HG03460 (cell line): ENCODE measurements around the gene CTNNA3.

Experiments
- ATAC-seq: cut with Tn5 transposase; IDR thresholded peaks from one replicate; pipeline ENCODE4 v1.9.1; 2021; ENCODE audit not compliant: unreplicated experiment

Gene CTNNA3

GRCh38 chr10:66586897-66587679 is 1108.9 kb downstream of the CTNNA3 start:
- ATAC-seq: no peak

DNA sequence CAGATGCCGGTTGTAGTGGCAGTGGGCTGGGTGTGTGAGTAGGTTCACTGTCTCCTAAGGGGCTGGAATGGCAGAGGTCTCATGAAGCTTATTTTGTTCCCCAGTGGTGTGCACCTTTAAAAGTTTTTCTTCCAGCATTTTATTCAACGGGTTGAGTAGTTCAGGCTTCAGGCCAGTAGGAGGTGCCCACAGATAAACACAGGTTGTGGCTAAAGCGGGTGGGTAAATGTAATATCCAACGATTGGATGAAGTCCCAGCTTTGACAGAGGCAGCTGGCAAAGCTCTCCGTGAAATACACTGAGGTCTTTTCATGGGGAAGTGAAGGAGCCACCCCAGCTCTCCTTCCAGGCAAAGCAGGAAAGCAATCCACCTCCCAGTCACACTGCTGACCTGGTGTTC is 1109.9 kb downstream of the CTNNA3 start:
- no peak for ATAC-seq

GRCh38 chr10:66575251-66575855 is 1120.6 kb downstream of the CTNNA3 start:
- ATAC-seq: no peak

GRCh38 chr10:66572700-66573099 is 1123.3 kb downstream of the CTNNA3 start:
- no peak for ATAC-seq

GRCh38 chr10:66565999-66566398 is 1130.0 kb downstream of the CTNNA3 start:
- ATAC-seq: no peak

DNA sequence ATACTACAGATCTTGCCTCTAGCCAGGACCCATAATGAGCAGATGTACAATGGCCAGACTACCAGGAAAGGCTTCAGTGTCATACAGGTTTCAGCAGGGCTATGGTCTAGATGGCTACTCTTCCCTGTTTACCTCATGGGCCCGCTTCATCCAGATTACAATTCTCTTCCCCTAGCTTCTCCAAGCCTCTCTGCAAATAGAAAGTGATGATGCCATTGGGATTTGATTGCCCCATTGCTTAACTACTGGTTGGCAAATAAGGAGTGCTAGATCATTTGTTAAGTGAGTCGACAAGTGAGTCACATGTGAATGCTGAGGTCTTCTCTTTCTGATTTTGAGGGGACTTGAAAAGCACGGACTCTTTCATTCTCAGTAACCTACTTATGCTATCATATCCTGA is 1131.7 kb downstream of the CTNNA3 start:
- ATAC-seq: no peak

DNA sequence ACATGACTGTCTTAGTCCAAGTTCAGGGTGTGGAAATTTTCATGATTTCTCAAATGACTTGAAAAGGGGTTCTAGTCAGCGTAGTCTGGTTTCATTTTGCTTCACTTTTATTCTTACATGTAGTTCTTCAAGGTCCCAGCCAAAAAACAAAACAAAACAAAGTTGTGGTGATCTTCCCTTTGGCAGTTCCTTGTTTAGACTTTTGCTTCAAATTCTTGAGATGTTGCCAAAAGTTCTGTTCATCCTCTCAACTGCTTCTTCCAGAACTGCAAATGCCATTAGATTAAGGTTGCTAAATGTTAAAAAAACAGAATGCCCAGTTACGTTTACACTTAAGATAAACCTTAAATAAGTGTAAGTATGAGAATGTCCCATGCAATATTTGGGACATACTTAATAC is 1140.9 kb downstream of the CTNNA3 start:
- ATAC-seq: no peak

DNA sequence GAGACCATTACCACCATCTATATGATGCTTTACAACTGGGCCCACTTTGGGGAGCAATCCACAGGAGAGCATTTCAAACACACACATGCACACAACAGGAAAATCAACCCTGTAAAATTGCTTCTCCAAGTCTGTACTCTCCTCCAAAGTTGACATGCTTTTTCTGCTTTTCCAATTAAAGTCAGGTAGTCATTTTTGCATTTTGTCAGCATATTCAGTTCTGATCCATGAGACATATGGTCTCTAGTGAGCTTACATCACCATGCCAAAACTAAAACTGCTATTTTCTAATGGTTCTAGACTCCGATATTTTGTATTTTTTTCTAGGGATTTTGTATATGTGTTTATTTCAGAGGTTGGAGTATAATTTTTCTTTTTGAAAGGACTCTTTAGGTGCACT is 1143.7 kb downstream of the CTNNA3 start:
- no peak for ATAC-seq

DNA sequence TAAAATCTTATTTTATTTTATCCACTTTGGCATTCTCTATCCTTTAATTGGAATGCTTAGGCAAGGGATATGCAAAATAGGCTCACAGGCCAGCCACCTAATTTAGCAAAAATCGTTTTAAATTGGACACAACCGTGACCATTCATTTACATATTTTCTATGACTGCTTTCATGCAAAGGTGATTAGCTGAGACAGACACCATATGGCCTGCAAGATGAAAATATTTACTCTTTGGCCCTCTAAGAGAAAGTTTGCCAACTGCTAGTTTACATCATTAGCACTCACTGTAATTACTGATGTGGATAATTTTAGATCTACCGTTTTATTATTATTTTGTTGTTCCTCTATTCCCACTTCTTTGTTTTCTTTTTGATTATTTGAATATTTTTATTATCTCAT is 1145.6 kb downstream of the CTNNA3 start:
- no peak for ATAC-seq

- ATAC-seq: no peak
These were observed 1157.1 kb downstream of the CTNNA3 start for GRCh38 chr10:66538908-66539307.

DNA sequence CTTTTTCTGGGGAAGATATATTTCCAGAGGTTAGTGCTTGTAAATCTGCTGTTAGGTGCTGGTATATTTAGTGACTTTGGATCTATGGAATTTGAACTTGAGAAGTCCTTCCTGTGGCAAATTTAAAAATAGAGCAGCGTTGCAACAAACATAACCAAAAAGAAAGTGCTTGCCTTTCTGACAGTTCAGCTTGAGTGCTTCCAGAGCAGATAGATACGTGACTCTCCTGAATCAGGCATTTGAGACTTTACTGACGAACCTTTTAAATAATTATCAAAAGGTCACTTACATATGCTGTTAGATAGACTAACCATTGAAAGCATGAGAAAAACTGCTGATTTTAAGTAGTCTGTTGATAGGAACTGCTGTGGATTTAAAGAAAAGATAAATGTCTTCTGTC is 1157.6 kb downstream of the CTNNA3 start:
- no peak for ATAC-seq

DNA sequence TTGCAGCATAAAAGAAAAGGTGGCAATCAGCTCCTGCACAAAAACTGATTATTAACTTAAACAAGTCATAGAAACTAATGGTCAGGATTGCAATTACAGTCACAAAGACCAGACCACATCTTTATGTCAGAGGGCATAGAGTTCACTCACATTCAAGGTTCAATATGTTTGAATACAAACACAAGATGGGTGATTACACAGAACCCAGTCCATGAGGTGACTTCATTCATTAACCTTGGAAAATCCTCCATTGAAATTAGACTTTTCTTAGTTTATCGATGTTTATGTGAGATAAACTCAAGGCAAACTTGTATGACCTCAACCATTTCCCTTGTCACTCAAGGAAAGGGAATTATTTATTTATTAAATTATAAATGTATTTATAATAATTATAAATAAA is 1158.8 kb downstream of the CTNNA3 start:
- ATAC-seq: no peak

DNA sequence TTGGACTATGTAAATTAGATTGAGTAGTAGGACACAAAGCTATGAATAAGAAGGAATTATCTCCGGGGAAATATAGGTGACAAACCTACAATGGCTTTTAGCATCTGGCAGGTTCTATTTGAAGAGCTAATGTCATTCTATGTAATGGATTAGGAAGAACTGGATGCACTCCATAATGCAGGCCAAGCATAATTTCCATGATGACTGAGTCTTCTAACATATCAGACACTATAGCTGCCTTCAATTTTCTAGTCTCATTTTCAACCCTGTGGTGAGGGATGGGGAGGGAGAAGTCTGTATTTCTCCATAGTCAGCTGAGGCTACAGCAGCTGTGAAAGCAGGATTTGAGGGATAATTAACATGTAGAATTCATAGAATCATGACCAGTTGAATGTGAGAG is 1160.6 kb downstream of the CTNNA3 start:
- no peak for ATAC-seq

DNA sequence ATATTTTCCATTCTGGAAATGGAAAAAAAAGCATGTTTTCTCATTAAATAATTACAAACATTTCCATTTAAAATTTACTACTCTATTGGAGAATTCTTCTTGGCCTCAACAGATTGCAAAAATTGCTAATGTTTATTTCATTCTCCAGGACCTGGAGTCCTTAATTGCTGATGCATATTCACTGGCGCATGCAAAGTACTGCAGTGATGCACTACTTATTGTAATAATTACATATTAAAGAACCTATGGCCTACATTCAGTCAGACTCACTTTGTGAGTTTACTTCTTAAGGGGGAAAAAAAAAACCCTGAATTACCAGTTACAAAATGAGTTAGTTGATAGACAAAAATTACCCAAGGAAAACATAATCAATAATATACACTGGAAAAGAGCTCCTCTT is 1161.1 kb downstream of the CTNNA3 start:
- no peak for ATAC-seq

- no peak for ATAC-seq
These were observed 1174.5 kb downstream of the CTNNA3 start for GRCh38 chr10:66521506-66521905.

DNA sequence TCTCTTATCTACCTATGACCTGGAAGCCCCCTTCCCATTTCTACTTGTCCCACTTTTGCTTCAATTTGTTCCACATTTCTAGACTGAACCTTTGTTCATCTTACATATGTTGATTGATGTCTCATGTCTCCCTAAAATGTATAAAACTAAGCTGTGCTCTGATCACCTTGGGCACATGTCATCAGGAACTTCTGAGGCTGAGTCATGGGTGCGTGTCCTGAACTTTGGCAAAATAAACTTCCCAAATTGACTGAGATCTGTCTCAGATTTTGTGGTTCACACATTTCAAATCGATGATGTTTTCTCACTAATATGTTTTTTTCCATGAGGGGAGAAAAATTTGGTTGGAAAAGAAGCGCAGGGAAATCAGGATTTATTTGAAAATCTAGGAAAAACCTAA is 1176.4 kb downstream of the CTNNA3 start:
- ATAC-seq: no peak

- ATAC-seq: no peak
These were observed 1181.3 kb downstream of the CTNNA3 start for GRCh38 chr10:66514666-66515065.

- ATAC-seq: no peak
These were observed 1182.5 kb downstream of the CTNNA3 start for GRCh38 chr10:66513504-66513903.

GRCh38 chr10:66505003-66505657 is 1190.9 kb downstream of the CTNNA3 start:
- no peak for ATAC-seq

DNA sequence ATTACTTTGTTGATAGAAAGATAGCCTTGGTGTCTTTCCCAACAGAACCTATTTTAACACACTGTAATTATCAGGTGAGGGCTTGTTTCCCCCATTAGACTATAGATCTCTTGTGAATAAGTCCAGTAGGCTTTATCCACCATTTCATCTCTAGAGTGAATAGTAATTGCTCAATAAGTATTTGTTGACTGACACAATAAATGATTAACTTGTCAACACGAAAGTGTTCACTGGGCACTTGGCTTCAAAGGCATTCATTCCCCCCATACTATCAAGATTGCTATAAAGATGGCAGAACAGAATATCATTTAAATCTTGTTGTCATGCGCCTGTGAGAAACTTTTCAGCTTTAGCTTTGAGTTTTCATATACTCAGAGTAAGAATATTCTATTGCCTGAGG is 1194.6 kb downstream of the CTNNA3 start:
- ATAC-seq: no peak

DNA sequence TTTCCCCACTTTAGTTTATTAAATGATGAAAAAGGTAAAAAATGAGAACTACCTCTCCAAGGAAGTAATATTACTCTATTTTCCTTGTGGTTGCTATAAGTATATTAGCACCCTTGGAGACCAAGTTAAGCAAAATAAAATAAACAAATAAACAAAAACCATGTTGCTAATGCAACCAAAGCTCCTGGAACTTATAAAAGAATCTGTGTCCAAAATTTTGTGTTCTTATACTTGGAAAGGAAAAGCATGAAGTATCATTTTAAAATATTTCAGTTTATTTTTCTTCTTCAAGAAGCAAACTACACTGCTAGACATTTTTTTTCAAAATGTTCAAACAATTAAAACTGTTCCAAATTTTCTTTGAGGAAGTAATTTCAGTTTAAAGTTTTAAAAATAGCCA is 1212.0 kb downstream of the CTNNA3 start:
- ATAC-seq: no peak

DNA sequence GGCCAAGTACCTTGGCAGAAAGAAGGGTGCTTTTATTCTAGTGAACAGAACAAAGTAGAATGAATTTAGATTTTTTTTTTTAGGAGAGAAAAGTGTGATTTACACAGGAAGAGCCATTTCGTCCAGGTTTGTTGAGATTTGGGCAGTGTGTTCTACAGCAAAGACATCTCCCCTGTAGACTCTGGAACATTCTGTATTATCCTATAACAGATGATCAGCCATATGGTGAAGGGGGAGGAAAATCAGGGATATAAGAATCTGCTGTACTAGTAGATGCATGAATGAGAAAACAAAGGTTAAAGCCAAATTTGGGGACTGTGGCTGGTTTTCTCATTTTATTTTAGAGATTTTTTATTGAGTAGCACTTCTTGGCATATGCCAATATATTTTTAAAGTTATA is 1223.8 kb downstream of the CTNNA3 start:
- no peak for ATAC-seq
